ENCODE measurements around the gene LDB2. TPM values are rescaled to one million over a fixed set of nuclear protein-coding genes. Genes with fewer than 3 reads are reported as not detected.

The LDB2 gene
- total and polyA plus RNA-seq, 2 of the 8 experiments (the other 6 are each of a cell fraction or from before 2014, with no cell fraction given): 57.0 to 140 TPM

- CTCF ChIA-PET (ENCODE audit: partially characterized antibody): interaction anchor here (1.9 kb wide), 1 partner anchor 26 kb away, joined by 7 read pairs; no protein-coding TSS in a partner anchor
- Histone ChIP-seq H3K4me2 (ENCODE audit: insufficient read depth in 1 of 2, low read depth in 2 of 2, low read length in 2 of 2) (no peak overlapping the region), H2BK12ac (ENCODE audit: low read depth, low read length) (no peak overlapping the region), H2BK15ac (ENCODE audit: low read length) (no peak overlapping the region), H3K23me2 (ENCODE audit: low read depth, low read length) (no peaks in the 10 kb centered on the region; the same call in 1 of the 2 replicates), H3K36me3 (ENCODE audit: control insufficient read depth in 2 of 4, insufficient read depth in 4 of 4, low read length in 3 of 4) (no peaks in the 10 kb centered on the region; a peak in 1 of 8 replicates), H4K8ac (ENCODE audit: extremely low read depth, insufficient read depth, low read length) (no peak overlapping the region), H3K4me1 (replicated peaks in 1 of 4; ENCODE audit: control insufficient read depth in 3 of 4, insufficient read depth in 4 of 4, low read length in 3 of 4) (peaks cover 3 to 15% (median 11%) of the 10 kb centered on the region in 4 experiments; a peak in 6 of 7 replicates), H3K9me3 (ENCODE audit: insufficient read depth in 2 of 2, low read depth in 1 of 2, low read length in 1 of 2) (no peaks in the 10 kb centered on the region), H3K18ac (ENCODE audit: extremely low read depth, low read length) (no peak overlapping the region), H3K23ac (ENCODE audit: insufficient read length) (no peak overlapping the region), H2AFZ (ENCODE audit: low read length) (no peak overlapping the region), H2BK5ac (ENCODE audit: low read depth, low read length) (no peak overlapping the region), H2BK120ac (replicated peaks; ENCODE audit: low read depth, low read length) (no peak overlapping the region), H4K5ac (ENCODE audit: insufficient read length, low read depth, low read length) (no peak overlapping the region), H3K4ac (replicated peaks; ENCODE audit: insufficient read length, low read depth, low read length) (no peak overlapping the region), H3K4me3 (ENCODE audit: extremely low read depth in 1 of 4, insufficient read depth in 2 of 4, low read depth in 3 of 4, low read length in 4 of 4) (no peak overlapping the region), H3K14ac (ENCODE audit: insufficient read length) (no peak overlapping the region), H2BK20ac (ENCODE audit: low read length) (no peak overlapping the region; the same call in 1 of the 2 replicates), H4K91ac (replicated peaks; ENCODE audit: insufficient read length, low read length) (no peak overlapping the region), H3K9ac (replicated peaks in 1 of 4; ENCODE audit: extremely low read depth in 1 of 4, low read depth in 3 of 4, low read length in 3 of 4) (no peak overlapping the region), H3K79me1 (ENCODE audit: low read depth, low read length) (no peaks in the 10 kb centered on the region), H3K27ac (ENCODE audit: low read depth, low read length) (no peak overlapping the region), H2AK5ac (ENCODE audit: low read depth, low read length) (no peak overlapping the region), H4K20me1 (replicated peaks in 1 of 2; ENCODE audit: control insufficient read depth in 1 of 2, insufficient read depth in 2 of 2, low read length in 2 of 2) (no peaks in the 10 kb centered on the region), H3K27me3 (replicated peaks in 1 of 4; ENCODE audit: control insufficient read depth in 3 of 4, extremely low read depth in 1 of 4, insufficient read depth in 3 of 4, low read length in 3 of 4) (no peaks in the 10 kb centered on the region), H3K79me2 (ENCODE audit: control insufficient read depth in 1 of 2, insufficient read depth in 2 of 2, low read length in 2 of 2) (peaks cover under 1 to 12% of the 10 kb centered on the region in 2 experiments; a peak in 3 of 4 replicates), H3K56ac (replicated peaks; ENCODE audit: insufficient read length, low read depth, low read length) (no peak overlapping the region)
- TF ChIP-seq MAFK (IDR thresholded peaks at IDR 0.05; ENCODE audit: low read depth, low read length) (peak; percentile 87), YY1 (IDR thresholded peaks at IDR 0.05; ENCODE audit: low read depth, low read length) (no peak), BACH1 (IDR thresholded peaks at IDR 0.05; ENCODE audit: low read length) (peak; percentile 42; the same call in 1 of the 2 replicates)
- DNase-seq (ENCODE audit: low read depth in 1 of 2, low spot score in 2 of 2) (no peak), FAIRE-seq (peak; percentile 13)
- POLR2A ChIA-PET (ENCODE audit: partially characterized antibody): no interaction called here
- WGBS, 2 experiments (ENCODE audit: extremely low coverage in 1 of 2, insufficient coverage in 1 of 2, insufficient read length in 1 of 2, insufficient replicate concordance in 2 of 2, low coverage in 1 of 2, low lambda C conversion rate in 2 of 2, missing lambda C conversion rate in 1 of 2): 80% methylated on average over 3 of the region's 3 CpGs; no CpG with 5 or more reads in 1 of the 2 experiments
These were observed 78.8 kb downstream of the LDB2 start for GRCh38 chr4:16819652-16820051.

All from H1 (cell line).